ENCODE measurements around the gene SLC35G2.
A peak's percentile ranks its signal among the peaks of the same experiment; 100 is the strongest.
"Not testable (repeated sequence)": the region's sequence is repeated elsewhere in the genome, so short reads cannot be mapped to it uniquely, and the experiment has no call there.

SLC35G2 gene

DNA sequence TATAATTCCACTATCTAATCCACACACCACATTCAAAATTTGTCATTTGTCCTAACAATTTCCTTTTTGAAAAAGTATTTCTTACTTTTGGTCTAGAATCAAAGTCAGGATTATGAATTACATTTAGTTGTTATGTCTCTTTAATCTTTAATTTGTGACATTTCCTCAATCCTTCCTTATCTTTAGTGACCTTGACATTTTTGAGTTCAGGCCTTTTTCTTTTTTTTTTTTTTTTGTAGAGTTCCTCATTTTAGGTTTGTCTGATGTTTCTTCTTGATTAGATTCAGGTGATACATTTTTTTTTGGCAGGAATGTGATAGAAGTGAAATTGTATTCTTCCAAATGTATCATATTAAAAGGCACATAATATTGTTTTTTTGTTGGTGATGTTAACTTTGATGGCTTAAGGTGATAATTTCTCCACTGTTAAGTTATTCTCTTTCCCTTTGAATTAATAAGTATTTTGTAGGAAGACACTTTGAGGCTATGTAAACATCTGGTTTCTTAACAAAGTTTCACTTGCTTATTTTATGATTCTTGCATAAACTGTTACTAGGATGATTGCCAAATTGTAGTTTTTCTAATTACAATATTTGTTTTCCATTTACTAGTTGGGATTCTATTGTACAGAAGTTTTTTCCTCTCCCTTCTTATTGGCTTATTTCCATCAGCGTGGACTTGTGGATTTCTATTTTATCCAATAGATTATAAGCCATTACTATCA lies 16.3 kb downstream of the SLC35G2 start:
- DNase-seq (ENCODE audit: low read depth, low spot score) = no peak

DNA sequence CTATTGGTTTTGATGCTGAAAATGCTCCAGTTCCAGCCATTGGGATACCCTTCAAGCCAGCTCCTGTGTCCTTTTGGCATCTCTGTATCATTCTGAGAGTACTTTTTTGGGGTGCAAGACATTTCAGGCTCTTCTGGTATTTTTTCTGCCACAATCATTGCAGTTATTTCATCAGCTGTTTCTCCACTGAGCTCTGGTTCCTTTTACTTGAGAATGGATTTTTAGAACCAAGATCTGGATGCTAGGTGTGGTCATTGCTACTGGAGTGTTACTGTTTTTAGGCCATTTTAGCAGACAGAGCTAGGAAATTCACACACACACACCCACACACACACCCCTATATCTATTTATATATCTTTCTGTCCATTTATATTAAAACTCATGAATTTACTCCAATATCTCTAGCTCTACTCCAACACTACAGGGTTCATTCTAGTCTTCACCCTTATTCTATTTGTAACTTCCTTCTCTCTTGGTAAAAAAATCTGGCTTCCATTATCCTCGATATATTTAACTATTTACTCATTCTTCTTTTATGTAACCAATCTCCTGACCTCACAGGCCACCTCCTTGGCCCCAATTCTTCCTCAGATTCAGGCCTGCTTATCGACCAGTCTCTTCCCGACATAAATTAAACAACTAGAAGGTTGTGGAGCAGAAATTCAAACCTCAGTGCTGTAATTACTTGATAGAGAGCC lies 17.0 kb downstream of the SLC35G2 start:
- no peak for DNase-seq (ENCODE audit: low read depth, low spot score)

GRCh38 chr3:136836511-136837156 lies 17.7 kb downstream of the SLC35G2 start:
- DNase-seq (ENCODE audit: low read depth, low spot score) = no peak

GRCh38 chr3:136838641-136839555 lies 20.0 kb downstream of the SLC35G2 start:
- DNase-seq (ENCODE audit: low read depth, low spot score) = no peak

DNA sequence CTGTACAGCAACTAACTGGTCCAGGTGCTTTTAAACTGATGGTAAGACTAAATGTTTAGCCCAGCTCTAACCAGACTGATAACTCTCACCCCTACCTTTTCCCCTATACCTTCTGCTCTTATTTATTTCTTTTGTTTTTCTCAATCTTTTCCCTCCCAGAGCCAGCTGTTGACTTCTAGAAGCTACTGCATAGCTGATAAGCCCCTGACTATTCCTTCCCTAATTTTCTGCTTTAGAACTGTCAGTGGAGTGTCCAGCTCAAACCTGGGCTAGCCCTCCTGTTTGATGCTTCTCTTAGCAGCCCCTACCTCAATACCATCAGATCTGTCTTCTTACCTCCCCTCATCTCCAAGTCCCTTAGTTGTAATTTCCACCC lies 20.6 kb downstream of the SLC35G2 start:
- DNase-seq (ENCODE audit: low read depth, low spot score) = no peak

DNA sequence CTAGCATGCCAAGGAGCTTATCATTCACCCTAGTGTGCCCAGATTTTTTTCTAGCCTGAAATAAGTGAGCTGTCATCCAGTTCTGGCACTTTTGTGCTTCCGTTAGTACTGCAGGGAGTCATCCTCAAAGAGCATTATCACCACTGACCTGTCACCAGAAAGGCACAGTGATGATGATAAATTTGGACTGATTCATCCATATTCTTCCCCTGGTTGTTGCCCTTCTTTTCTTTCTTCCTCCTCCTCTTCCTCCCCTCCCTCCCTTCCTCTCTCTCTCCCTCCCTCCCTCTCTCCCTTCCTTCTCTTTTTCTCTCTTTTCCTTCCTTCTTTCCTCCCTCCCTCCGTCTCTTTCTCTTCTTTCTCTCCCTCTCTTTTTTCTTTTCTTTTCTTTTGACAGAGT lies 21.3 kb downstream of the SLC35G2 start:
- no peak for DNase-seq (ENCODE audit: low read depth, low spot score)

DNA sequence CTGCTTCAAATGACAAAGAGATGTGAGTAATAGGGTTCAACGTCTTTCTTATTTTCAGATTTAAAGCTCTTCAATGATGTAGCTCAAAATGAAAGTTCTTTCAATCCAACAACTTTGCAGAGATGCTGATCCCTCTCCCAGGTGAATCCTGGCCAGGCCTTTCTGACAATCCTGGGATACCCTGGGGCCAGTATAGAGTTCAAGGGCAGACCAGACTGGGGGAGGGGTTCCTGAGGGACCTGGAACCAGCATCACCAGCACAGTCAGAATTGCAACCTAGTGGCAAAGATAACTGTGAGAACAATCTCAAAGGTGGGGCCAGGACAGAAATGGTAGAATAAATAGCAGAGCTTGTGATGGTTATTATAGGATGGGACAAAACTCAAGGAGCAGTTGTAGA lies 23.4 kb downstream of the SLC35G2 start:
- no peak for DNase-seq (ENCODE audit: low read depth, low spot score)

DNA sequence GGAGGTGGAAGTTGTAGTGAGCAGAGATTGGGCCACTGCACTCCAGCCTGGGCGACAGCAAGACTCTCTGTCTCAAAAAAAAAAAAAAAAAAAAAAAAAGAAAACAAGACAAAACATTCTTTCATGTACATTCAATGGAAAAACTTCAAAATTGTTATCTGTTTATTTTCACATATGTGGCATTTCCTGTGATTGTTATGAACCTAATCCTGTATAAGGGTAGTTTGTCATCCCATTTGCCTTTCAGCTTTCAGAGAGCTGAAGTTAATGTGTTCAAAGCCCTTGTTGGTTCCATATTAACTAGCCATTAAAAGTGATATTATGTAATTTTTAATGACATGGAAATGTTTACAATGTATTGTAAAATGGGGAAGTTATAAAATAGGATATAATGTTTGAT lies 25.8 kb downstream of the SLC35G2 start:
- no peak for DNase-seq (ENCODE audit: low read depth, low spot score)

DNA sequence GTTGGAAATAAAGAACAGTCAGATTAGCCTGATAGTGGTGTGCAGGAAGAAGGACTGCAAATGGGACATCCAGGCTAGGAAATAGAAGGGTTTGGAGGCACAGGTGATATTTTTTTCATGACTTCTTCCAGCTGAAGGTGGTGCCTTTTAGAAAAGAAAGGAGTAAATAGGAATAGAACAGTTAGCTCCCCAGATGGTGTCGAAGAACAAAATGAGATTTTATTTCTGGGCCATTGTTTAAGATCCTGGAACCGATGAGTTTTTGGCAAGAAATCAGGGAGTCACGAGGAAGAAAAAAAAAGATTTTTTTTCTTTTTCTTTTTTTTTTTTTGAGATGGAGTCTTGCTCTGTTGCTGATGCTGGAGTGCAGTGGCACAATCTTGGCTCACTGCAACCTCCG lies 33.3 kb downstream of the SLC35G2 start:
- DNase-seq (ENCODE audit: low read depth, low spot score) = no peak

DNA sequence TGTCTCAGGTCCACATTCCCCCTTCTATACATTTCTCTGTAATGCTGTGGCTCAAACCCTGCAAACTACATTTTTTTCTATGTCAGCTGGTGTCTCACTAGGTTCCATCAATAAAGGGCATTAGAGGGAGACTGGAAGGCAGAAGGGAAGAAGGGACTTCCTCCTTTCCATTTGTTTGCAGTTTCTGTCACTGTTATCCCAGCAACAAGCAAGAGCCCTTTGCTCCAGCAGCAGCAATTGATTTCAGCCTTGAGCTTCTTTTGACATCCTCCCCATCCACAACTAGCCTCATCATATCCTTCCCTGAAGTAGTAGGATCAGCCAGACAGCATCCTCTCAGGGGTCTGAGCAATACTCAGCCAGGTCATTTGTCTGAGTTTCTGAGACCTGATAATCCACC lies 37.7 kb downstream of the SLC35G2 start:
- DNase-seq (ENCODE audit: low read depth, low spot score) = no peak

DNA sequence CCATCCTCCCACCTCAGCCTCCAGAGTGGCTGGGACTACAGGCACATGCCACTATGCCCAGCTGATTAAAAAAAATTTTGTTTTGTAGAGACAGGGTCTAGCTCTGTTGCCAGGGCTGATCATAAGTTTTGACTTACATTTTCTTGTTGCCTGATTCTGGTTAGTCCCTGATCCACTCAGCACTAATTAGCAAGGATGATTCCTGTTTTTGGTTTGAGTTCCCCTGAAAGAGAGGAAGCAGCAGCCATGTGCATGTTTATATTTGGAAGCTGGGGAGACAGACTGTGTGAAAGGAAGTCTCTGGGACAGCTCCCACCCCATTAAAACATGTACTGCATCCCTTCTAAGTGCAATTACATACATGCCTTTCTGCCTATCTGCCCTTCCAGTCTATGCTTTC lies 39.5 kb downstream of the SLC35G2 start:
- DNase-seq (ENCODE audit: low read depth, low spot score) = no peak

GRCh38 chr3:136860541-136860940 lies 41.6 kb downstream of the SLC35G2 start:
- DNase-seq (ENCODE audit: low read depth, low spot score) = no peak

DNA sequence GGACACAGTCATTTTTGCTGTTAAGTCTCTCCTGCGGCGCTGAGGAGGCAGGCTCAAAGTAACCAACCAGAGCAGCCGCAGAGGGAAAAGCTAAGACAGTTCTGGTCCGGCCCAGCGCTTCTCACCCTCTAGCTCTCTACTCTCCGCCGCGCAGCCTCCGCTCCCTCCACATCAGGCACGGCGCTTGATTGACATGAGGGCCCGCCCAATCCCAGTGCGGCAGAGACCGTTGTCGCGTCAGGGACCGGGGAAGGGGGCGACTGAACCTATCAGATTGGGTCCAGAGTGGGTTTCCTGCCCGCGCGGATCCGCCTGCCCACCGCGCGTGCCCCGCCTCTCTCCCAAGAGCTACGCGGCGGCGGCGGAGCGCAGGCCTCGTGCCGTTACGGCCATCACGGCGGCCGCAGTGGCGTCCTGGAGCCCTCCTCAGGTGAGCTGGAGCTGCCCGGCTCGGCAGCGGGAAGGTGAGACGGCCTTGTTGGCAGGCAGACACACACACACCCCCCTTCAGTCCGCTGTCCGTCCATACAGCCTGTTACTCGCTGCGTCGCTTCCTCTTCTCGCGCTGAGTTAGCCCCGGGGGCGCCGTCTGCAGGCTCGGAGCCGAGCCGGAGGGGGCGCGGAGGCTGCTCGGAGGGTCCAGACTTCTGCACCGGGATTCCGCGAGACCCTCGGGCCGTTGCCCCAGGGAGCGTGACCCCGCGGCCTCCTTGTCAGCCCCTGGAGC lies 43.1 kb downstream of the SLC35G2 start, which contains the start of gene NCK1:
NCK1 (plus strand) TSS at position 319 of the 727 bp plus-strand sequence. CDS start 65,794 bp downstream, outside the sequence.
- peak; percentile 99 for DNase-seq (ENCODE audit: low read depth, low spot score)

DNA sequence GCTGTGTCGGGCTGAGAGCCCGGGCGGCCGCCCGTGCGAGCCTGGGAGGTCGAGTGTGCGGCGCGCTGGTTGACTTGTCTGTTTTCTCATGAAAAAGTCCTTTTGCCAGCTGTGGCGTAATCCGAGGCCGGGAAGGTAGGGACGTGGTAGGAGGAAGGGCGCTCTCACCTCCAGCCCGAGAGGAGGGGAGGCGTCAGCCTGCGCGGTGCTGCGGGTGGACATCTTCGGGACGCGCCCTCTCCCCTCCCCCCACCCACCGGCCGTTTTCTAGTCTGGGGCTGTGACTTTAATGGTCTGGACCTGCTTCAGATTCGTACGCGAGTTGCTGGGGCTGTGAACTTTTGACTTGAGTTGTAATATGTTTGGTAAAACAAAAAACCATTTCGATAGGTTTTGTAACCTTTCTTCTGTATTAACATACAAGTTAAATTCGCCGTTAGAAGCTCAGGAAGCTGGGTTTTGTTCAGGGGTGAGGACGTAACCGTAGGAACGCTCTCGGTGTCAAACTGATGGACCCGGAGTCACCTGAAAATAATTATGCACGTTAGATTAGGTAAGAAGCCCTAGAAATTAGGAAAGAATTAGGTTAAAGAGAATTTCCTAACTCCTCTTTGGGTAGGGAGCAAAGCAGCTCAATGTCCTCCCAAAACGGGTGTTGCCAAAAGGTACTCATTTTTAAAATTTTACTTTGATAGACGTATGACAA lies 43.8 kb downstream of the SLC35G2 start:
- DNase-seq (ENCODE audit: low read depth, low spot score) = peak; percentile 1

- no peak for DNase-seq (ENCODE audit: low read depth, low spot score)
Observed at GRCh38 chr3:136869282-136869681, 50.4 kb downstream of the SLC35G2 start.

- not testable (repeated sequence) for DNase-seq (ENCODE audit: low read depth, low spot score)
Observed at GRCh38 chr3:136872258-136872657, 53.3 kb downstream of the SLC35G2 start.

DNA sequence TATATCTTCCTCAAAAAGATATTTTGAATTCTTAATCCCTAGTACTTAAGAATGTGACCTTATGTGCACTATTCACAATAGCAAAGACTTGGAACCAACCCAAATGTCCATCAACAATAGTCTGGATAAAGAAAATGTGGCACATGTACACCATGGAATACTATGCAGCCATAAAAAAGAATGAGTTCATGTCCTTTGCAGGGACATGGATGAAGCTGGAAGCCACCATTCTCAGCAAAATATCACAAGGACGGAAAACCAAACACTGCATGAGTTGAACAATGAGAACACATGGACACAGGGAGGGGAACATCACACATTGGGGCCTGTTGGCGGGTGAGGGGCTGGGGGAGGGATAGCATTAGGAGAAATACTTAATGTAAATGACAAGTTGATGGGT lies 60.6 kb downstream of the SLC35G2 start:
- DNase-seq (ENCODE audit: low read depth, low spot score) = not testable (repeated sequence)

DNA sequence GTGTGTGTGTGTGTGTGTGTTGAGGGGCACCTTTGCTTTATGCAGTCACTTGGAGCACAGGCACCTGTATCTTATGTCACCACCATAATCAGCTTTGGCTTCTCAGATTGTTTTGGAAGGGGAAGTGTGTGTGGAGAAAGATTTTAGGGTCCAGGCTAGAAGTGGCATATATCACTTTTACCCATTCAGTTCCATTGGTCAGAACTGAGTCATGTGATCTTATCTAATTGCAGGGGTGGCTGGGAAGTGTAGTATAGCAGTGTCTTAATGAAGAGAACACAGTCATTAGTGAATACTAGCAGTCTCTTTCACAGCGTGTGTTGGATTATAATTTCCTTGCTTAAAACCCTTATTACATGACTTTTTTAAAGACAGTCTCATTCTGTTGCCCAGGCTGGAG lies 63.6 kb downstream of the SLC35G2 start:
- no peak for DNase-seq (ENCODE audit: low read depth, low spot score)

GRCh38 chr3:136883967-136884720 lies 65.2 kb downstream of the SLC35G2 start:
- no peak for DNase-seq (ENCODE audit: low read depth, low spot score)

Data from activated CD4-positive, CD25-positive, alpha-beta regulatory T cell treated with anti-CD3 and anti-CD28 coated beads, Interleukin-2, amount 50 U/mL, for 16 hours (primary cell).